NCI-H345 treated with DMSO at 0.1 percent for 48 hours (cell line): ENCODE results near the gene MDH2.
"Not testable (repeated sequence)": the region's sequence is repeated elsewhere in the genome, so short reads cannot be mapped to it uniquely, and the experiment has no call there.

ENCODE experiments used
- DNase-seq: peaks from one replicate; lab custom pipeline; 2025; ENCODE audit not compliant: unreplicated experiment; lab: John Stamatoyannopoulos, UW

The MDH2 gene

DNA sequence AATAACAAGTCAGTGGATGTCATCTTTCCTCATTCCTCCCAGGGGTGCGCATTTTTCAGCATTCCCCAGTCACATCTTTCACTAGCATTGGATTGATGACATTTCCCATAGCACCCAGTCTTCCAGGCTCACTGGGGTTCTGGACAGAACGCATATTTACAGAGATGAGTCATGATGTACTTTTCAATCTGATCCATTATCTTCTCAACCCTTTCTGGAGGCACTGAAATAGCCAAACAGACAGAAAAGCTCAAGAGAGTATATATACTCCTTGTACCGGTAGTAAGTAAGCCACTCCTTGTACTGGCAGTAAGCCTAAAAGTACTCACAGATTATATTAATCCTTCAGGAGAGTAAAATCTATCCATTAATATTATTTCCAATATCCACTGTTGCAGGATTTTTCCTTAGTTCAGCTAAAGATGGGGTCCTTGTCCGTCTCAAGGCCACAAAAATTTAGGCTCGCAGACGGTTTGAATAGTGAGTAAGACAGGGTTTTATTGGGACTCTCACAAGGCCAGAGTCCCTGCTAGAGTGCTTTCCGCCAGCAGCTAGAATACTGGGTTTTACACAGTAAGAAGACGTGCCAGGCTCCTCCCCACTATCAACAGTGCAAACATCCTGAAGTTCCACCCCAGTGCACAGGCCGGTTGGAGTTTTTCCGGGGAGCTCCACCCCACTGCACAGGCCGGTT lies 60.8 kb downstream of the MDH2 start:
- DNase-seq, result no peak

DNA sequence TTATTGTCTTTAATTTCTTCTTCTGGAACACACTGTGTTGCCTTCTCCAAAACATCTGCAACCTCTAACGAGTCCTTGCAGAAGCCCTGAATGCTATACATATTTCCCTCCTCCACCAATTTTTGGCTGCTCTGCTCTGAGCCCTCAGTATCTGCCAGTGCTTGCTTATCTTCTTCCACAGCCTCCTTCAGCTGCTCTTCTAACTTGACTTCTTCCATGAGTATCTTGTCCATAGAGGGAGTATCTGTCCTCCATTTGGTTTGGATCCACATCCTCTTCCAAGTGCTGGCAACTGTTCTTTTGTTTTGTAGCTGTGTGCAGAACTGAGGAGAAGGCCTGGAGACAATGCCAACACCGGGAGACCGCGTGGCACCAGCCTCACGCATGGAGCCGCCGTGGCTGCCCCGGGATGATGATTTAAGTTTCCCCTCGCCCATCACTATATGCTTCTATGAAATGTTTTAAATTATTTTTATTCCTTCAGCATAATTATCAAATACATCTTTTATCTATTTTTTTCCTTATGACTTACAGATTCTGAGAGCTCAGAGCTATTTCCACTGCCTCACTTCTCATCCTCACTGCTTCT lies 65.2 kb downstream of the MDH2 start:
- DNase-seq, result not testable (repeated sequence)

DNA sequence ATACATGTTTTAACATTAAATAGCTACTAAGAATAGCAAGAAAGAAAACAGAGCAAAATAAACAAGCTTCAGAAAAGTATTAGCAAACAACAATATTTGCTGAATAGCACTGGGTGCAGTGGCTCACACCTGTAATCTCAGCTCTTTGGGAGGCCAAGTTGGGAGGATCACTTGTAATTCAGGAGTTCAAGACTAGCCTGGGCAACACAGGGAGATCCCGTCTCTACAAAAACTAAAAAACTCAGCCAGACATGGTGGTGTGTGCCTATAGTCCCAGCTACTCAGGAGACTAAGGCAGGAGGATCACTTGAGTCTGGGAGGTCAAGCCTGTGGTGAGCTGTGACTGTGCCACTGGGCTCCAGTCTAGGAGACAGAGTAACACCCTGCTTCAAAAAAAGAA lies 66.8 kb downstream of the MDH2 start:
- DNase-seq, result not testable (repeated sequence)
